Breast epithelium (tissue), 4 donors: ENCODE data around the gene FRMD6. TPM values are rescaled to one million over a fixed set of nuclear protein-coding genes. Genes with fewer than 3 reads are reported as not detected.
A peak's percentile ranks its signal among the peaks of the same experiment; 100 is the strongest.
"Not testable (repeated sequence)": the region's sequence is repeated elsewhere in the genome, so short reads cannot be mapped to it uniquely, and the experiment has no call there.

Experiments used
- DNase-seq, 2 donors: peaks; one replicate each; pipeline ENCODE4 v3.0.0-alpha.2; 2019; ENCODE audit warnings: low spot score in 2 of 2
- H3K27ac ChIP-seq, 2 donors: fragments of 200-600 bp; sonication (generic) in 1 of 2; one replicate each; pipeline ENCODE4 v1.5.1; 2016 to 2019; ENCODE audit warnings: mild to moderate bottlenecking in 1 of 2
- H3K27me3 ChIP-seq, 2 donors: fragments of 200-600 bp; sonication (generic) in 1 of 2; one replicate each; pipeline versions ENCODE4 v1.5.1 to v1.6.0; 2017 to 2019; ENCODE audit warnings: control low read depth in 1 of 2, mild to moderate bottlenecking in 1 of 2
- H3K36me3 ChIP-seq: fragments of 200-600 bp; one replicate; pipeline ENCODE4 v1.5.1; 2019
- H3K4me1 ChIP-seq, 2 donors: fragments of 200-600 bp; sonication (generic); one replicate each; pipeline ENCODE4 v1.5.1; 2016 to 2019; ENCODE audit warnings: control low read depth in 1 of 2
- H3K4me3 ChIP-seq, 3 donors: fragments of 200-600 bp; sonication (generic); 1 replicate in 2 of 3; 2 replicates in 1 of 3; pipeline ENCODE4 v1.5.1; 2016 to 2019; ENCODE audit warnings: mild to moderate bottlenecking in 3 of 3, moderate library complexity in 2 of 3
- H3K9me3 ChIP-seq, 2 donors: fragments of 200-600 bp; sonication (generic) in 1 of 2; one replicate each; pipeline ENCODE4 v1.5.1; 2016 to 2019; ENCODE audit warnings: control low read depth in 1 of 2
- CTCF ChIP-seq, 3 donors: fragments of 450-650 bp; IDR thresholded peaks; one replicate each; pipeline ENCODE4 v1.5.1; 2016 to 2017; ENCODE audit warnings: antibody characterized with exemption in 3 of 3, mild to moderate bottlenecking in 3 of 3, moderate library complexity in 3 of 3
- POLR2A ChIP-seq: fragments of 450-650 bp; IDR thresholded peaks from one replicate; pipeline ENCODE4 v1.6.1; 2016; ENCODE audit warnings: antibody characterized with exemption, mild to moderate bottlenecking, moderate library complexity
- POLR2AphosphoS5 ChIP-seq, 3 donors: sonication (generic); formaldehyde crosslinking; IDR thresholded peaks; one replicate each; pipeline ENCODE4 v1.6.1; 2017; ENCODE audit warnings: antibody characterized with exemption in 3 of 3
- intact Hi-C: fragments of 100-400 bp; cut with DNase I; formaldehyde crosslinking; loops from one replicate; pipeline ENCODE4 v1.15.1; 2023; ENCODE audit warnings: low total_unique reads
- total RNA-seq, 3 donors: library from RNA; depleted of rRNA; stranded (reverse); fragments of >200 nt; gene quantifications; one replicate each; pipeline ENCODE4 v1.1.0, GENCODE V29; 2016

The FRMD6 gene
- total RNA-seq, 3 donors from 2014 or later: 14.6 to 111 (median 80.3) TPM

- Histone ChIP-seq H3K36me3 (no peaks in the 10 kb centered on the region), H3K27me3 (no peaks in the 10 kb centered on the region), H3K9me3 (no peaks in the 10 kb centered on the region), H3K27ac (no peak overlapping the region), H3K4me3 (no peak overlapping the region), H3K4me1 (no peaks in the 10 kb centered on the region)
- intact Hi-C loops: no loop called here
- no peak for DNase-seq
- TF ChIP-seq CTCF (IDR thresholded peaks at IDR 0.05) (no peak), POLR2A (no peak), POLR2AphosphoS5 (IDR thresholded peaks at IDR 0.05) (no peak)
Measured at GRCh38 chr14:51626788-51627187, 24.9 kb upstream of the FRMD6 start.

GRCh38 chr14:51627313-51627712 lies 24.4 kb upstream of the FRMD6 start:
- no peak for DNase-seq
- Histone ChIP-seq H3K27ac (peak overlapping the region in 1 of 2 donors; percentile 27), H3K27me3 (no peaks in the 10 kb centered on the region), H3K9me3 (no peaks in the 10 kb centered on the region), H3K4me3 (no peak overlapping the region), H3K4me1 (no peaks in the 10 kb centered on the region), H3K36me3 (no peaks in the 10 kb centered on the region)
- TF ChIP-seq POLR2AphosphoS5 (IDR thresholded peaks at IDR 0.05): no peak
- TF ChIP-seq POLR2A: no peak
- no peak for TF ChIP-seq CTCF (IDR thresholded peaks at IDR 0.05)
- intact Hi-C loops: no loop called here

- no peak overlapping the region for H3K27ac ChIP-seq
- no peaks in the 10 kb centered on the region for H3K4me1 ChIP-seq
- H3K27me3 ChIP-seq: no peaks in the 10 kb centered on the region
- no peaks in the 10 kb centered on the region for H3K36me3 ChIP-seq
- intact Hi-C loops: no loop called here
- TF ChIP-seq CTCF (IDR thresholded peaks at IDR 0.05): no peak
- TF ChIP-seq POLR2AphosphoS5 (IDR thresholded peaks at IDR 0.05): no peak
- TF ChIP-seq POLR2A: no peak
- no peak overlapping the region for H3K4me3 ChIP-seq
- no peak for DNase-seq
- no peaks in the 10 kb centered on the region for H3K9me3 ChIP-seq
Measured at GRCh38 chr14:51628238-51628637, 23.5 kb upstream of the FRMD6 start.

GRCh38 chr14:51630987-51631386 lies 20.7 kb upstream of the FRMD6 start:
- H3K9me3 ChIP-seq: no peaks in the 10 kb centered on the region
- no peaks in the 10 kb centered on the region for H3K4me1 ChIP-seq
- no peak overlapping the region for H3K27ac ChIP-seq
- H3K4me3 ChIP-seq: no peak overlapping the region
- intact Hi-C loops: no loop called here
- TF ChIP-seq POLR2AphosphoS5 (IDR thresholded peaks at IDR 0.05): no peak
- no peak for TF ChIP-seq CTCF (IDR thresholded peaks at IDR 0.05)
- no peak for TF ChIP-seq POLR2A
- H3K36me3 ChIP-seq: no peaks in the 10 kb centered on the region
- no peaks in the 10 kb centered on the region for H3K27me3 ChIP-seq
- DNase-seq: no peak

- DNase-seq, intact Hi-C loops, H3K4me3 ChIP-seq, H3K9me3 ChIP-seq, H3K27me3 ChIP-seq, H3K4me1 ChIP-seq, H3K27ac ChIP-seq, H3K36me3 ChIP-seq: not testable (repeated sequence)
Measured at GRCh38 chr14:51633298-51633697, 18.4 kb upstream of the FRMD6 start.

- no peaks in the 10 kb centered on the region for H3K27me3 ChIP-seq
- TF ChIP-seq POLR2A: no peak
- TF ChIP-seq POLR2AphosphoS5 (IDR thresholded peaks at IDR 0.05): no peak
- no peak for TF ChIP-seq CTCF (IDR thresholded peaks at IDR 0.05)
- no peak overlapping the region for H3K4me3 ChIP-seq
- intact Hi-C loops: no loop called here
- no peaks in the 10 kb centered on the region for H3K9me3 ChIP-seq
- DNase-seq: no peak
- no peaks in the 10 kb centered on the region for H3K4me1 ChIP-seq
- no peak overlapping the region for H3K27ac ChIP-seq
- H3K36me3 ChIP-seq: no peaks in the 10 kb centered on the region
Measured at GRCh38 chr14:51636109-51636508, 15.6 kb upstream of the FRMD6 start.
